Skeletal muscle tissue (tissue), 4 donors: ENCODE measurements around the gene MSH4. TPM values are rescaled to one million over a fixed set of nuclear protein-coding genes. Genes with fewer than 3 reads are reported as not detected.

Experiments
- H3K27ac ChIP-seq: one replicate; pipeline ENCODE4 v1.7.0; 2013; ENCODE audit warnings: mild to moderate bottlenecking, low read depth, low read length, inconsistent platforms
- H3K27me3 ChIP-seq, 3 donors: one replicate each; pipeline ENCODE4 v1.7.0; 2013; ENCODE audit warnings: low read length in 3 of 3; ENCODE audit not compliant: control insufficient read depth in 3 of 3, insufficient read depth in 3 of 3
- H3K36me3 ChIP-seq, 3 donors: one replicate each; pipeline ENCODE4 v1.7.0; 2013; ENCODE audit warnings: low read length in 3 of 3; ENCODE audit not compliant: control insufficient read depth in 3 of 3, insufficient read depth in 3 of 3
- H3K4me1 ChIP-seq, 3 donors: one replicate each; pipeline ENCODE4 v1.7.0; 2013; ENCODE audit warnings: low read length in 3 of 3, mild to moderate bottlenecking in 3 of 3; ENCODE audit not compliant: control insufficient read depth in 3 of 3, insufficient read depth in 3 of 3
- H3K4me3 ChIP-seq, 3 donors: one replicate each; pipeline ENCODE4 v1.7.0; 2013; ENCODE audit warnings: low read length in 3 of 3
- H3K9ac ChIP-seq, 3 donors: one replicate each; pipeline ENCODE4 v1.7.0; 2013; ENCODE audit warnings: low read length in 3 of 3, mild to moderate bottlenecking in 3 of 3, moderate library complexity in 2 of 3, low read depth in 1 of 3
- H3K9me3 ChIP-seq, 3 donors: one replicate each; pipeline ENCODE4 v1.7.0; 2013; ENCODE audit warnings: low read length in 3 of 3; ENCODE audit not compliant: control insufficient read depth in 3 of 3
- total RNA-seq: library from RNA; depleted of rRNA; stranded (reverse); fragments of >200 nt; gene quantifications from one replicate; pipeline ENCODE4 v1.2.3, GENCODE V29; 2014
- donor health status: Osteomylitis.

The MSH4 gene
- total RNA-seq, 1 donor from 2014 or later = 1.0 TPM

DNA sequence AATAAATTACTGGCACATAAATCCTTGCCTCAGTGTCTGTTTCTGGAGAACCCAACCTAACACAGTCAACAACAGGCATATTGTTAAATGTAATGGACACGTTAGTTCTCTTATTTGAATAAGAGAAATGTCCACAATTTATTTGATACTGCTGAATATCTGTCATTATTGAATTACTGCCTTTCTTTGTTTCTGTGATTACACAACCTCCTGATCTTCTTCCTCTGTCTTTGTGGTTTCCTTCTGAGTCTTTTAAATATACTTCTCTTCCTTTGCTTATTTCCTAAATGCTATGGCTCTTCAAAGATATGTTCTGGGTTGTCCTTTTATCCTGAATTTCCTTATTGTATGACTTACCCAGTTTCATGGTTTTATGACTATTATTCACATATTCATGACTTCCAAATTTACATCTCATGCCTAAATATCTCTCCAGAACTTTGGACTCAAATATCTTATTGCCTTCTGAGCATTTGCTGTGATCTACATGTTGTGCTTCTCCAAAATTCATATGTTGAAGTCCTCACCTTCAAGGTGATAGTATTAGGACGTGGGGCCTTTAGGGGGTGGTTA, 39.9 kb downstream of the MSH4 start:
- no peaks in the 10 kb centered on the region for H3K36me3 ChIP-seq
- no peaks in the 10 kb centered on the region for H3K9me3 ChIP-seq
- H3K4me1 ChIP-seq = no peaks in the 10 kb centered on the region
- no peak overlapping the region for H3K4me3 ChIP-seq
- no peak overlapping the region for H3K9ac ChIP-seq
- no peak overlapping the region for H3K27ac ChIP-seq
- H3K27me3 ChIP-seq = no peaks in the 10 kb centered on the region

DNA sequence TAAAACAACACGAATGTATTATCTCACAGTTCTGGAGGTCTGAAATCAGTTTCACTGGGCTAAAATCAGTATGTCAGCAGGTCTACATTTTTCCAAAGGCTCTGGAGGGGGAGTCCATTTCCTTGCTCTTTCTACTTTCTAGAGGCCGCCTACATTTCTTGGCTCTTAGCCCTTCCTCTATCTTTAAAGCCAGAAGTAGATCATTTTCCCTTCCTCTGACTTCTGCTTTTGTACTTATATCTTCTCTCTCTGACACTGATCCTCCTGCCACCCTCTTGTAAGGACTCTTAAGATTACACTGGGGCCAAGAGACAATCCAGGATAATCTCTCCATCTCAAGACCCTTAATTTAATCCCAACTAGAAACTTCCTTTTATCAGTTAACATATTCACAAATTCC, 41.4 kb downstream of the MSH4 start:
- H3K27ac ChIP-seq = no peak overlapping the region
- H3K9ac ChIP-seq = no peak overlapping the region
- H3K36me3 ChIP-seq = no peaks in the 10 kb centered on the region
- H3K27me3 ChIP-seq = no peaks in the 10 kb centered on the region
- H3K9me3 ChIP-seq = no peaks in the 10 kb centered on the region
- no peak overlapping the region for H3K4me3 ChIP-seq
- H3K4me1 ChIP-seq = no peaks in the 10 kb centered on the region

DNA sequence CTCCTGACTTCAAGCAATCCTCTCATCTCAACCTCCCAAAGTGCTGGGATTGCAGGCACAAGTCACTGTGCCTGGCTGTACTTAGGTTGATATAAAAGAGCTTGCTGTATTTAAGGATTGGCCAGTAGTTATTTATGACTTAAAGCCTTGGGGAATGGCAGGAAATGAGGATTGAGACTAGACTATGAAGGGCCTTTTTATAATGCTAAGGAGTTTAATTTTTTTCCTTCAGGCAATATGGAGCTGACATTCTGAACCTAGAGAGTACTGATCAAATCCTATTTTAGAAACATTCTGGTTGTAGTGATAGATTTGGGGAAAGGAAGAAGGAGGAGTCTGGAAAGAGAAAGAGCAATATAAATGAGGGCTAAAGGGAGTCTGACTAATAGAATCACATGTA, 44.7 kb downstream of the MSH4 start:
- H3K9ac ChIP-seq = no peak overlapping the region
- no peaks in the 10 kb centered on the region for H3K4me1 ChIP-seq
- H3K36me3 ChIP-seq = no peaks in the 10 kb centered on the region
- H3K9me3 ChIP-seq = no peaks in the 10 kb centered on the region
- H3K27me3 ChIP-seq = no peaks in the 10 kb centered on the region
- no peak overlapping the region for H3K4me3 ChIP-seq
- H3K27ac ChIP-seq = no peak overlapping the region

DNA sequence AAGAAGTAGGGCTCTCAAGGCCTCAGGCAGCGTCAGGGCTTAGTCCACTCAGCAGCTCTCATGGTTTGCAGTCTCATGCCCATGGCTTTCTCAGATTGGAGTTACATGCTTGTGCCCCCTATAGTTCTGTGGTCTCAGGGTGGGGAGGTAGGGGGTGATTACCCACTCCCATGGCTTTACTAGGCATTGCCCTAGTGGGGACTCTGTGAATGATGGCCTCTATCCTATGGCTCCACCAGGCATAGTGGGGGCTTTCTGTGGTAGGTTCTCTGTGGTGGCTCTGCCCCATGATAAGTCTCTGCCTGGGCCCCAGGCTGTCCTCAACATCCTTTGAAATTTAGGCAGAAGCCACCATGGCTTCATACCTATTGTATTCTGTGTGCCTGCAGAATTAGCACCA, 48.9 kb downstream of the MSH4 start:
- no peaks in the 10 kb centered on the region for H3K27me3 ChIP-seq
- H3K4me1 ChIP-seq = no peaks in the 10 kb centered on the region
- no peaks in the 10 kb centered on the region for H3K36me3 ChIP-seq
- H3K9ac ChIP-seq = no peak overlapping the region
- H3K9me3 ChIP-seq = no peaks in the 10 kb centered on the region
- H3K27ac ChIP-seq = no peak overlapping the region
- H3K4me3 ChIP-seq = no peak overlapping the region

DNA sequence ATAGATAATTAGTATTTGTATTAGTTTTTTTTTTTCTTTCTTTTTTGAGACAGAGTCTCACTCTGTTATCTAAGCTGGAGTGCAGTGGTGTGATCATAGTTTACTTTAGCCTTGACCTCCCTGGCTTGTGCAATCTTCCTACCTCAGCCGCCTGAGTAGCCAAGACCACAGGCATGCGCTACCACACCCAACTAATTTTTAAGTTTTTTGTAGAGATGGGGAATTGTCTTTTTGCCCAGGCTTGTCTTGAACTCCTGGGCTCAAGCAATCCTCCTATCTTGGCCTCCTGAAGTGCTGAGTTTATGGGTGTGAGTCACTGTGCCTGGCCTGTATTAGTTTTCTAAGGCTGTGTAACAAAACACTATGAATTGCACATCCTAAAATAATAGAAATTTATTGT, 58.3 kb downstream of the MSH4 start:
- Histone ChIP-seq H3K36me3 (no peaks in the 10 kb centered on the region), H3K4me1 (no peaks in the 10 kb centered on the region), H3K9ac (no peak overlapping the region), H3K4me3 (no peak overlapping the region), H3K9me3 (no peaks in the 10 kb centered on the region), H3K27me3 (no peaks in the 10 kb centered on the region), H3K27ac (no peak overlapping the region)

DNA sequence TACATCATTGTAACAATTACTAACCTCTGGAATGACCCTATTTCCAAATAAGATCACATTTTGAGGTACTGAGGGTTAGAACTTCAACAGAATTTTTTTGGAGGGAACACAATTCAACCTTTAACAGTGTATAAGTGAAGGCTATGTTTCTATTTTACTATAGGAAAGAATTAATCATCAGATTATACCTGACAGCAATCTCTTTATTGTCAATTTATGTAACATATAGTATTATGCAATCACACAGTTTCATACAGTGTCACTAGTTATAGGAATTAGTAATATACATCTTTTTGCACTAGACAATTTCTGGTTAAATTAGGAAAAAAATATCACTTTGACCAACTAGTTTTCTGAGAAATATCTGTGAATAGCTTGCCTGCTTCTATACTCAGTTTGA, 59.1 kb downstream of the MSH4 start:
- no peak overlapping the region for H3K4me3 ChIP-seq
- H3K9me3 ChIP-seq = no peaks in the 10 kb centered on the region
- H3K36me3 ChIP-seq = no peaks in the 10 kb centered on the region
- H3K27ac ChIP-seq = no peak overlapping the region
- no peaks in the 10 kb centered on the region for H3K27me3 ChIP-seq
- no peak overlapping the region for H3K9ac ChIP-seq
- no peaks in the 10 kb centered on the region for H3K4me1 ChIP-seq

DNA sequence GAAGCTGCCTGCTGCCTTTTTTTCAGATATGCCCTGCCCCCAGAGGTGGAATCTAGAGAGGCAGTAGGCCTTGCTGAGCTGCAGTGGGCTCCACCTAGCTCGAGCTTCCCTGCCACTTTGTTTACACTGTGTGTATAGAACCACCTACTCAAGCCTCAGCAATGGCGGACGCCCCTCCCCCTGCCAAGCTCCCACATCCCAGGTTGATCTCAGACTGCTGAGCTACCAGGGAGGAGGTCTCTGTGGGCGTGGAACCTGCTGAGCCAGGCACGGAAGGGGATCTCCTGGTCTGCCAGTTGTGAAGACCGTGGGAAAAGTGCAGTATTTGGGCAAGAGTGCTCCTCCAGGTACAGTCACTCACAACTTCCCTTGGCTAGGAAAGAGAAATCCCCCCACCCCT, 65.1 kb downstream of the MSH4 start:
- Histone ChIP-seq H3K4me1 (no peaks in the 10 kb centered on the region), H3K27ac (no peak overlapping the region), H3K36me3 (no peaks in the 10 kb centered on the region), H3K9me3 (no peaks in the 10 kb centered on the region), H3K9ac (no peak overlapping the region), H3K4me3 (no peak overlapping the region), H3K27me3 (no peaks in the 10 kb centered on the region)

DNA sequence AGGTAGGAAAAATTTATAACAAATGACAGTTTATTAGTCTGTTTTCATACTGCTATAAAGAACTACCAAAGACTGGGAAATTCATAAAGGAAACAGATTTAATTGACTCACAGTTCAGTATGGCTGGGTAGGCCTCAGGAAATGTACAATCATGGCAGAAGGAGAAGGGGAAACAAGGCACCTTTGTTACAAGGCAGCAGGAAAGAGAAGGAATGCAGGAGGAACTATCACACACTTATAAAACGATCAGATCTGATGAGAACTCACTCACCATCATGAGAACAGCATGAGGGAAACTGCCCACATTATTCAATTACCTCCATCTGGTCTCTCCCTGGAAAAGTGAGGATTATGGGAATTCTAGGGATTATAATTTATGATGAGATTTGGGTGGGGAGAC, 74.3 kb downstream of the MSH4 start:
- H3K27me3 ChIP-seq = no peaks in the 10 kb centered on the region
- H3K9ac ChIP-seq = no peak overlapping the region
- H3K27ac ChIP-seq = no peak overlapping the region
- no peaks in the 10 kb centered on the region for H3K9me3 ChIP-seq
- H3K36me3 ChIP-seq = no peaks in the 10 kb centered on the region
- H3K4me3 ChIP-seq = no peak overlapping the region
- no peaks in the 10 kb centered on the region for H3K4me1 ChIP-seq

DNA sequence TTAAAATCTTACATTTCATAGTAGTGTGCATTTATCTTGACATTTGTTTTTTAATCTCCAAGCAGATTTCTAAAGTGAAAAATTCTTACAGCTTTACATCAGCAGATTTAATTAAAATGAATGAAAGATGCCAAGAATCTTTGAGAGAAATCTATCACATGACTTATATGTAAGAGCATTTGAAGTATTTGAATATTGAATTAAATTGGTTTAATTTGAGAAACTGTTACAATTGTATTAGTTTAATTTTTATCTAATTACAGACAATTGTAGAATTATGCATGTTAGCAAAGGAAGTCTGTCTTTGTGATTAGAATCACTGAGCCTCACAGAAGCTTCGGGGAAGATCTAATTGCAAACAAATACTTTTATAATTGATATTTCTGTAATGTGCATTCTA, 83.3 kb downstream of the MSH4 start:
- no peaks in the 10 kb centered on the region for H3K27me3 ChIP-seq
- no peaks in the 10 kb centered on the region for H3K36me3 ChIP-seq
- no peak overlapping the region for H3K4me3 ChIP-seq
- no peak overlapping the region for H3K9ac ChIP-seq
- no peak overlapping the region for H3K27ac ChIP-seq
- H3K4me1 ChIP-seq = no peaks in the 10 kb centered on the region
- no peaks in the 10 kb centered on the region for H3K9me3 ChIP-seq

DNA sequence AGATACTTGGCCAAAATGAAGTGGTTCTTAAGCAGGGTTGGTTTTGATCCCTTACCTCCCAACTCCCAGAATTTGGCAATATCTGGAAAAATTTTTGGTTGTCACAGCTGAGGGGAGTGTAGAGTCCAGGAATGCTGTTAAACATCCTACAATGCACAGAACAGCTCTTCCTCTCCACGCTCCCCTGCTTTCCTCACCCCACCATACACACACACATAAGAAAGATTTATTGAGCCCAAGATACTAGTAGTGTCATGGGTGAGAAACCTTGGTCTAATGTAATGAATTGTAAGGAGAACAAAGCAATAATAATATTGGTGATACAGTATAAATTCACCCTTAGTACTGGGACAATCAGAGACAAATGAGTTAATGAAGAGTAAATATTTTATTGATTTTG, 87.8 kb downstream of the MSH4 start:
- Histone ChIP-seq H3K27ac (no peak overlapping the region), H3K9ac (no peak overlapping the region), H3K4me3 (no peak overlapping the region), H3K27me3 (no peaks in the 10 kb centered on the region), H3K9me3 (no peaks in the 10 kb centered on the region), H3K4me1 (no peaks in the 10 kb centered on the region), H3K36me3 (no peaks in the 10 kb centered on the region)

DNA sequence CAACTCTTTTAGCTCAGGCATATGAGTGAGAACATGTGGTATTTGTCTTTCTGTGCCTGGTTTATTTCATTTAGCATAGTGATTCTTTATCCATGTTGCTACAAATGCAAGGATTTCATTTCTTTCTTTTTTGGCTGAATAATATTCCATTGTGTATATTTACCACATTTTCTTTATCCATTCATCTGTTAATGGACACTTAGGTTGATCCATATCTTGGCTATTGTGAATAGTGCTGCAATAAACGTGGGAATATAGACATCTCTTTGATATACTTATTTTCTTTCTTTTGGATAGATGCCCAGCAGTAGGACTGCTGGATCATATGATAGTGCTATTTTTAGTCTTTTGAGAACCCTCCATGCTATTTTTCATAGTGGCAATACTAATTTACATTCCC, 104.7 kb downstream of the MSH4 start:
- no peak overlapping the region for H3K27ac ChIP-seq
- no peak overlapping the region for H3K9ac ChIP-seq
- H3K27me3 ChIP-seq = no peaks in the 10 kb centered on the region
- H3K4me1 ChIP-seq = no peaks in the 10 kb centered on the region
- no peak overlapping the region for H3K4me3 ChIP-seq
- no peaks in the 10 kb centered on the region for H3K36me3 ChIP-seq
- no peaks in the 10 kb centered on the region for H3K9me3 ChIP-seq
